Suprapubic skin (tissue), 4 donors: ENCODE results near the gene CHRNA4.

Experiments used
- CTCF ChIP-seq, 2 donors: fragments of 200-600 bp in 1 of 2; fragments of 450-650 bp in 1 of 2; sonication (generic) in 1 of 2; IDR thresholded peaks; one replicate each; pipeline ENCODE4 v1.5.1; 2016 to 2019; ENCODE audit warnings: antibody characterized with exemption in 2 of 2, mild to moderate bottlenecking in 1 of 2, moderate library complexity in 1 of 2
- POLR2A ChIP-seq, 2 donors: fragments of 450-650 bp; IDR thresholded peaks; one replicate each; pipeline ENCODE4 v1.6.1; 2017; ENCODE audit warnings: antibody characterized with exemption in 2 of 2, mild to moderate bottlenecking in 2 of 2, moderate library complexity in 2 of 2
- POLR2AphosphoS5 ChIP-seq, 3 donors: sonication (generic); formaldehyde crosslinking; IDR thresholded peaks; one replicate each; pipeline ENCODE4 v1.6.1; 2017; ENCODE audit warnings: antibody characterized with exemption in 3 of 3

GRCh38 chr20:63355781-63356295 lies 5.3 kb downstream of the CHRNA4 start:
- TF ChIP-seq POLR2A (IDR thresholded peaks at IDR 0.05) (no peak), CTCF (IDR thresholded peaks at IDR 0.05) (no peak), POLR2AphosphoS5 (IDR thresholded peaks at IDR 0.05) (no peak)
